Retinal pigment epithelial cell (primary cell): ENCODE data around the gene CD33.

Experiments used
- DNase-seq: peaks from one replicate; pipeline ENCODE4 v3.0.0-alpha.2; 2010; ENCODE audit warnings: low read depth
- H3K4me3 ChIP-seq: 2 replicates; pipeline ENCODE4 v1.5.1; 2011; ENCODE audit warnings: mild to moderate bottlenecking, low read length, control low read depth, moderate library complexity
- TF ChIP-seq, protein P1 (sequence below): conservative IDR thresholded peaks from 2 replicates; pipeline ENCODE4 v1.5.1; 2011; ENCODE audit warnings: low read depth, low read length, control low read depth, inconsistent platforms

The CD33 gene

DNA sequence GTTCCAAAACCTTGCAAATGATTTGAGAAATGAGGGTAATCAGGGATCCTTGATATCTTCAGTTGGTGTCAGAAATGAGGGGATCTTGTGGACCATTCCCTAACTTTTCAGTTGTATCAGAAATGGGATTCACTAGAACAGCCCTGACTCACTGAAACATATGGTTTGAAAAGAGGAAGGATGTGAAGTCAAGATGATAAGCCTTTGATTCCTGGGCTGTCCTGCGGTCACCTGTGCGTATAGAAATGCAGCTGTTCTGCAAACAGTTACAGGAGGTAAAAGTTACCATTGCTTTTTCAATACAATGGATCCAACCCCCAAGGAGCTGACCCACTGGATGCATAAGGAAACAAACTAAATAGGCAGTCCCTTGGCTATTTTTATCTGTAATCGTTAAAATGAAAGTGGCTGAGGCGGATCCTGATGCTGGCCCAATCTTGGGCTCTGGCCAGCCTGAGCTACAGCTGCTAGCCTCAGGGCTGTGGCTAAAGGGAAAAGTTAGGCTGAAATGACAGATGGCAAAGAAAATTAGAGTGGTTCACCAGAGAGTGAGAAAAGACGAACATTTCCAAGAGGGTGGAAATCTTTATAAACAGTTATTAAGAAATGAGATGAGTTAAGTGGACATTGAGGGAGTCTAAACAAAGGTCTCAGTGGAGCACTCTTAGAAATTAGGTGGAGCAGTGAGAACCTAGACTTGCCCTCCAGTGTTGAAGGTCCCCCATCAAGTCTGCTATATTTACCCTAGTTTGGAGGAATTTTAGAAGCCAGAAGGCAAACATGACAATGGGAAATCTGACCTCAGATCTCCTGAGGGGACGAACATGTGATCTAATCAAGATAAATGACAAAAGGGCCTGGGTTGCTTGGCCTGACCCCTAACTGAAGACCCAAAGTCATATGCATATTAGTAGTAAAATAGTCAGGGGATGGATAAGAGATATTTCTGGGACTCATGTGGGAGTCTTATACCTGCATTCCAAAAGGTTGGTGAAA, 33.6 kb downstream of the CD33 start:
- no peak for DNase-seq
- TF ChIP-seq, protein P1, sequence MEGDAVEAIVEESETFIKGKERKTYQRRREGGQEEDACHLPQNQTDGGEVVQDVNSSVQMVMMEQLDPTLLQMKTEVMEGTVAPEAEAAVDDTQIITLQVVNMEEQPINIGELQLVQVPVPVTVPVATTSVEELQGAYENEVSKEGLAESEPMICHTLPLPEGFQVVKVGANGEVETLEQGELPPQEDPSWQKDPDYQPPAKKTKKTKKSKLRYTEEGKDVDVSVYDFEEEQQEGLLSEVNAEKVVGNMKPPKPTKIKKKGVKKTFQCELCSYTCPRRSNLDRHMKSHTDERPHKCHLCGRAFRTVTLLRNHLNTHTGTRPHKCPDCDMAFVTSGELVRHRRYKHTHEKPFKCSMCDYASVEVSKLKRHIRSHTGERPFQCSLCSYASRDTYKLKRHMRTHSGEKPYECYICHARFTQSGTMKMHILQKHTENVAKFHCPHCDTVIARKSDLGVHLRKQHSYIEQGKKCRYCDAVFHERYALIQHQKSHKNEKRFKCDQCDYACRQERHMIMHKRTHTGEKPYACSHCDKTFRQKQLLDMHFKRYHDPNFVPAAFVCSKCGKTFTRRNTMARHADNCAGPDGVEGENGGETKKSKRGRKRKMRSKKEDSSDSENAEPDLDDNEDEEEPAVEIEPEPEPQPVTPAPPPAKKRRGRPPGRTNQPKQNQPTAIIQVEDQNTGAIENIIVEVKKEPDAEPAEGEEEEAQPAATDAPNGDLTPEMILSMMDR = no peak
- H3K4me3 ChIP-seq = no peak overlapping the region

DNA sequence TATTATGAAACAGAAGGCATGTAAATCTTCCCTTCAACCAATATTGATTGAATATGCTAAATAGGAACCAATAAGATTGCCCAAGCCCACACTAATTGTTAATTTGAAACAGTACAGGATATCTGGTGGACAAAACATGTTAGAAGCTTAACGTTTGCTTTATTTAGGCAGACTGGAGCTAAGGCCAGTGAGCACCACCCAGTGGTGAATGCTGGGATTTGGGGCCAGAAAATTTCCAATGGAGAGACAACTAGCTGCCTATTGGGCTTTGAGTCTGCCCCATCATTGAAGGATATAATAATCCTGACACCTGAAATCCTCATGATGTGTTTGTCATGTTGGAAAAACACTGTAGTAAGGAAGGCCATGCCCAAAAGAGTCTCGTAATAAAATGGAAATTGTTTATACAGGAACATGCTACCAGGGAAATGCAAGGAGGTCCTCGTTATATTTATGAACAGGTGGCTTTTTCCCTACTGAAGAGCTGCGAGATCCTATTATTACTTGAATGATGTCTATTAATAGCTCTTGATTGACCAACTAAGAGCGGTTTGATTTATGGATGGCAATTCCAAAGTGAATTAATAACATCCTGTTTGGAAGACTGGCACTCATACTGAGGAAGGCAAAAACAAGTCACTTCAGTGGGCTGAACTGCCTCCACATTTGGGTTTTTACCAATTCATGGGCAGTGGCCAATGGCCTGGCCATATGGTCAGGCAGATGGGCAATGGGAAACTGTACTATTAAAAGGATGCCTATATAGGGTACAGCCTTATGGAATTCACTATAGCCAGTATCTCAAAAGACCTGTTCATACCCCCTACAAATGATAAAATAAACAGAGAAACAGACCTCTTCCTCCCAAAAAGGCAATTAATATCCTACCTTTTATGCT, 34.7 kb downstream of the CD33 start:
- H3K4me3 ChIP-seq = no peak overlapping the region
- TF ChIP-seq, protein P1 = peak; percentile 72
- no peak for DNase-seq

DNA sequence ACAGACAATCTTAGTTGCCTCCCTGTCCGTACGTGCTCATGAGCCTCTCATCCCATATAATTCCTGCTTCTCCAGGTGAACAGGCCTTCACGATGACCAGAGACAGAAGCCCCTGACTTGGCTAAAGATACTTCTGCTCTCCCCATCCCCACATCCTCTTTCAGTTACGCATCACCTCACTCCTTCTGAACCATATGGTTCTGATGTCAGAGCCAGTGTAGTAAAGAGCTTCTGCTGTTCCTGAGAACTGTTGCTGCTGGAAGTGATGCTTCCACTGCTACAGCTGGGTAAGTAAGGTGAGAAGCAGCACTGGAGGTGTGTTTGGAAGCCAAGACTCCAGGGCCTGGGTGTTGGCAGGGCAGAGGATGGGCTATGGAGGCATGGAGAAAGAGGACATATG, 38.9 kb downstream of the CD33 start:
- TF ChIP-seq, protein P1 = no peak
- no peak overlapping the region for H3K4me3 ChIP-seq

DNA sequence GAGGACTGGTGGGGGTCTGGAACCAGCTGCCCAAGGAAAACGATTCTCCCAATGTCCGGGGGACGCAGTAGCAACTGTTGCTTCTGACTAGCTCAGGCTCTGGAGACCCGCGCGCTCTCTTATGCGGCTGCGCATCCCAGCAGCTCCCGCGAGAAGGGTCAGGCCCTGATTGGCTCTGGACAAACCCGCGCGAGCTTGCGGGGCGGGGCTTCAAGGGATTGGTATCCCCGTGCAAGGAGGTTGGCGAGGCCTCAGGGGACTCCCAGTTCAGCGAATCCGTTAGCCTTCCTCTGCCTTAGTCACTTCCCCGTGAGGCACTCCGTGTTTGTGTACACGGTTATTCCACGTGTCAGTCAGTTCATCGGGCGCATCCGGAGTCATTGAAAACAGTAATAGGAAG, 46.2 kb downstream of the CD33 start:
- TF ChIP-seq, protein P1 = no peak
- no peak for DNase-seq
- no peak overlapping the region for H3K4me3 ChIP-seq

More for the DNA sequence above, 38.9 kb downstream of the CD33 start:
- DNase-seq = no peak

DNA sequence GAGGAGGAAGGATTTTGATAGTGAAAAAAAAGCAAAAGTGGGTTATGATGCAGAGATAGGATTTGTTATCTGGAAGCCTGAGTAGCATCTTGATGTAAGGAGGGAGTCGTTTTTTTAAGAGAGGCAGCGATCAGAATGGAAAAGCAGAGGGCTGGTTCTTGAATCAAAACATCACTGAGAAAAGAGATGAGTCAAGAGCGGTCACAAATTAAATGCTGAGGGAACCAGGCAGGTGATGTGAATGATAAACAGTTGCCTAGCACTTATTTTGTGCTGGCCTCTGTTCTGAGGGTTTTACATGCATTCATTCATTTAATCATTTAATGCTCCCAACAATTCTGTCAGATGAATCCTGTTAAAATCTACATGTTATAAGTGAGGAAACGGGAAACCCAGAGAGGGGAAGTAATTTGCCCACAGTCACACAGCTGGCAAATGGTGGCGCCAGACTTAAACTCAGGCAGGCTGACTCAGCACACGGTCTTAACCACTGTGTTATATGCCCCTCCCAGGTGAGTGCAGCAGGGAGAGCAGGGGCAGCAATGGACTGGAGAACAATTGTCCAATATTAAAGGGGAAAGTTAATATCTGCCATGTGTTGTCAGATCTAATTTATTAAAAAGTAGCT, 47.4 kb downstream of the CD33 start:
- no peak overlapping the region for H3K4me3 ChIP-seq
- DNase-seq = no peak
- TF ChIP-seq, protein P1 = no peak

DNA sequence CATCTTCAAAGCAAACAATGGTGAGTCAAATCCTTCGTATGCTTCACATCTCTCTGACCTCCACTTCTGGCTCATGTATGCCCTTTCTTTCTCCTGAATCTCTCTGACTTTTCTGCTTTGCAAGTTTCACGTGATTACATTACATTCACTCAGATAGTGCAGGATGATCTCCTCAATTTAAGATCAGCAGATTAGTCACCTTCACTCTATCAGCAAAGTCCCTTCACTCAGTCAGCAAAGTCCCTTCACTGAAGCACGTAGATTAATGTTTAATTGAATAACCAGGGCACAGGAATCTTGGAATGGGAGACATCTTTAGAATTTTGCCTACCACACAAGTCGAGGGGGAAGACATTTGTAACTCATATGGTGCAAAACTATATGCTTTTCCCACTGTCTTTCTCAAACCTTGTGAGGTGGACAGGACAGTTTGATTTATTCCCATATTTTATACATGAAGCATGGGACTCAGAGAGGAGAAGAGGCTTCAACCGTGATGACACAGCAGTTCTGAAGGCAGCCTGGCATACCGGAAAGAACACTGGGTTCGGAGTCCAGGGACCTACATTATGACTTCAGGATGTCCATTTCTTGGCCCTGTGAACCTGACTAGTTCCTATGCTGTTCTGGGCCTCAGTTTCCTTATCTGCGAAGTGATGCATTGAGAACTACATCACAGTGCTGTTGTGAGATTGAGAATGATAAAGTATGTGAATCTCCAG, 49.3 kb downstream of the CD33 start:
- DNase-seq = no peak
- no peak overlapping the region for H3K4me3 ChIP-seq
- TF ChIP-seq, protein P1 = no peak
